ENCODE data around the gene PAOX. TPM values are rescaled to one million over a fixed set of nuclear protein-coding genes. Genes with fewer than 3 reads are reported as not detected.

PAOX gene
- total RNA-seq, 4 donors from 2014 or later: 15.3 to 26.7 (median 18.4) TPM

DNA sequence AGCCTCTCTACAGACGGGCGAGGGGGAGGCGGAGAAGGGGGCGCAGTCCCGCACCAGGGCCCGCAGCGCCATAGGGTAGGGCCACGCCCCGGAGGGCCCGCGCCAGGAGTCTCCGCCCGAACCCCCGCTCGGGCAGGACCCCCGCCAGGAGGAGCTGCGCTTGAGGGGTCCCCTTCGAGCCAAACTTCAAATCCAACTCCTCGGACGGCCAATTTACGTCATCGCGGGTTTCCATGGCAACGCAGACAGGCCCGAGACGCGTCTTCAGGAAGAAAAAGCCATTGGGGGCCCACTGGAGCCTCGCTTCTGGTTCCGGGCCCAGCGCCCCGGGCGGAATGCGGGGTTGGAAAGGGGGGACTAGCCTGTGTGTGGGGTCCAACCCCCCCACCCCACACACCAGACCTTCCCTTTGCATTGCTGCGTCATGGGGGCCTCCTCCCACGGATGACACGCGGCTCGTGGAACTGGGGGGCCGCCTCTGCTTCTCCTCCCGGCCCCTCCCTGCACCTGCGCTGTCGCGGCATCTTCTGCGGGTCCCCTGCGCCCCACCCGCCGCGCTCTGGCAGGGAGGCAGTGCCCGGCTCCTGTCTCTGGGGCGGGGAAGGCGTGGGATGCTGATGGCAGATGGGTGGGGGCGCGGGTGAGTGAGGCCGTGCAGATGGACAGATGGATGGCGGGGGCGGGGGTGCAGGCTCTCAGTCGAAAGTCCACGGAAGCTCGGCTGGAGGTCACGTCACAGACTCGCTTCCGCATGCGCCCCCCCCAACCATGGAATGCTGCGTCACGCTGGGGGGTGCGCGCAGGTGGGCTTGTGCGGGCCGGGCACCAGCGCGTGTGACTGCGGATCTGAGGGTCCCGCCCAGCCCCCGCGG is 43.6 kb upstream of the PAOX start:
- peaks cover 5 to 25% (median 20%) of the 10 kb centered on the region in 4 donors for H3K4me1 ChIP-seq
- no peaks in the 10 kb centered on the region for H3K36me3 ChIP-seq
- 2 to 3% methylated on average over 21 to 43 of the region's 75 CpGs for WGBS, 2 donors
- peaks cover 3 to 85% of the 10 kb centered on the region in 2 donors for H3K27me3 ChIP-seq
- H3K27ac ChIP-seq: peak overlapping the region in 1 of 4 donors; percentile 32
- TF ChIP-seq POLR2A (IDR thresholded peaks at IDR 0.05): no peak
- TF ChIP-seq, protein P1, sequence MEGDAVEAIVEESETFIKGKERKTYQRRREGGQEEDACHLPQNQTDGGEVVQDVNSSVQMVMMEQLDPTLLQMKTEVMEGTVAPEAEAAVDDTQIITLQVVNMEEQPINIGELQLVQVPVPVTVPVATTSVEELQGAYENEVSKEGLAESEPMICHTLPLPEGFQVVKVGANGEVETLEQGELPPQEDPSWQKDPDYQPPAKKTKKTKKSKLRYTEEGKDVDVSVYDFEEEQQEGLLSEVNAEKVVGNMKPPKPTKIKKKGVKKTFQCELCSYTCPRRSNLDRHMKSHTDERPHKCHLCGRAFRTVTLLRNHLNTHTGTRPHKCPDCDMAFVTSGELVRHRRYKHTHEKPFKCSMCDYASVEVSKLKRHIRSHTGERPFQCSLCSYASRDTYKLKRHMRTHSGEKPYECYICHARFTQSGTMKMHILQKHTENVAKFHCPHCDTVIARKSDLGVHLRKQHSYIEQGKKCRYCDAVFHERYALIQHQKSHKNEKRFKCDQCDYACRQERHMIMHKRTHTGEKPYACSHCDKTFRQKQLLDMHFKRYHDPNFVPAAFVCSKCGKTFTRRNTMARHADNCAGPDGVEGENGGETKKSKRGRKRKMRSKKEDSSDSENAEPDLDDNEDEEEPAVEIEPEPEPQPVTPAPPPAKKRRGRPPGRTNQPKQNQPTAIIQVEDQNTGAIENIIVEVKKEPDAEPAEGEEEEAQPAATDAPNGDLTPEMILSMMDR (IDR thresholded peaks at IDR 0.05): no peak
- TF ChIP-seq EP300 (IDR thresholded peaks at IDR 0.05): no peak
- peak overlapping the region; percentile 11 to 47 (median 32) for H3K4me3 ChIP-seq
- no peaks in the 10 kb centered on the region for H3K9me3 ChIP-seq
- peak; percentile 43 to 63 for DNase-seq (ENCODE audit: low spot score in 2 of 2)

DNA sequence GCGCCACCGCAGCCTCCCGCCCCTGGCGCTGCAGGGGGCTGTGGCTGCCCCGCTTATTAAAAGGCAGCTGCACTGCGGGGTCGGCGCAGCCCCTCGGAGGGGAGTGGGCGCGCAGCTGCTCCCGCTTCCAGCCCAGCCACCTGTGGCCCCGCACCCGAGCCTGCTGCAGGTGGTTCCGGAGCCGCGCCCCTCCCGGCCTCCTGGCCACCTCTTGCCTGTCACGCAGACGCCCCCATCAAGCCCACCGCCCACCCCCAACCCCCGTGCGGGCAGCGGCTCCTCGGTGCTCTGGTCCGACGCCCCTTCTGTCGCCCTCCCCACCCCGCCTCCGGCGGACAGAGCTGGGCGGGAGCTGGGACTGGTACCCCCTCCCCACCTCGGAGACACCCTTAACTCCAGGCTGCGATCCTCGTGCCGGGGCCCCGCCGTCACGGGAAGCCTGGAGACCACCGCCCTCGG is 42.9 kb upstream of the PAOX start:
- Histone ChIP-seq H3K27me3 (peaks cover 3 to 86% of the 10 kb centered on the region in 2 donors), H3K27ac (no peak overlapping the region), H3K36me3 (no peaks in the 10 kb centered on the region), H3K4me3 (peak overlapping the region; percentile 11 to 47 (median 32)), H3K4me1 (peaks cover 5 to 25% (median 20%) of the 10 kb centered on the region in 4 donors), H3K9me3 (peaks cover 0 to 2% (median 0%) of the 10 kb centered on the region in 4 donors)
- TF ChIP-seq EP300 (IDR thresholded peaks at IDR 0.05) (no peak), POLR2A (IDR thresholded peaks at IDR 0.05) (no peak)
- TF ChIP-seq, protein P1 (IDR thresholded peaks at IDR 0.05): no peak
- WGBS, 2 donors: 0 to 5% methylated on average over 5 to 29 of the region's 41 CpGs
- no peak for DNase-seq (ENCODE audit: low spot score in 2 of 2)

DNA sequence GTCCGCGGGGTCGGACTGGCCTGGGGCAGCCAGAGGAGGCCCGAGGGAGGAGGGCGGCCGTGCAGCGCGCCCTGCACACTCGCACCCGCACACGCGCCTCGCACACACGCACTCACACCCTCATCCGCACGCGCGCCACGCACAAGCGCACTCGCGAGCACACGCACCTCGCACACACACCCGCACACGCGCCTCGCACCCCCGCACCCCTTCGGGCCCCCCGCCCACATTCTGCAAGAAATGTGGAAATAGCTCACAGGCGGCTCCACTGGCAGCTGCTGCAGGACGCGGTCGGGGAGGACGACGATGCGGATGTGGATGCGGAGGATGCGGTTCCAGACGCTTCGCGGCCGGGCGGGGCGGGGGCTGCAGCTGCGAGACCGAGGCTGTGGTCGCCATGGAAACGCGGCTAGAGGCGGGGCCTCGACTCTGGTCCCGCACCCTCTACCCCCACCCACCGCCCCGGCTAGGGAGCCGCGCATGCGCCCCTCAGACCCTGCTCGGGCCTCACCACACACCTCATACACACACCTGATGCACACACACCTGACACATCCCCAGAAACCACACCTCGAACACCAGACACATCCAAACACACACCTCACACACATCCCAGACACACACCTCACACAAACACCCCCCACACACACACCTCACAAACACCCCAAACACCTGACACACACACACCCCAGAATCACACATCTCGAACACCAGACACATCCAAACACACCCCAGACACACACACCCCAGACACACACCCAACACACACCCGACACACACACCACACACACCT is 42.3 kb upstream of the PAOX start, which contains the start of gene CALY:
Gene CALY (minus strand): TSS at position 320 of the 793 bp plus-strand sequence. CDS start 7,907 bp downstream, outside the sequence.
- H3K4me1 ChIP-seq: peaks cover 5 to 25% (median 20%) of the 10 kb centered on the region in 4 donors
- DNase-seq (ENCODE audit: low spot score in 2 of 2): no peak
- no peaks in the 10 kb centered on the region for H3K36me3 ChIP-seq
- 9 to 18% methylated on average over 34 to 55 of the region's 63 CpGs for WGBS, 2 donors
- H3K27me3 ChIP-seq: peaks cover 3 to 87% of the 10 kb centered on the region in 2 donors
- no peak within 1 kb of the TSS for H3K27ac ChIP-seq
- H3K9me3 ChIP-seq: peaks cover 0 to 5% (median 0%) of the 10 kb centered on the region in 4 donors
- no peak for TF ChIP-seq POLR2A (IDR thresholded peaks at IDR 0.05)
- TF ChIP-seq, protein P1 (IDR thresholded peaks at IDR 0.05): no peak
- TF ChIP-seq EP300 (IDR thresholded peaks at IDR 0.05): no peak
- peak within 1 kb of the TSS; percentile 11 to 47 (median 32) for H3K4me3 ChIP-seq

DNA sequence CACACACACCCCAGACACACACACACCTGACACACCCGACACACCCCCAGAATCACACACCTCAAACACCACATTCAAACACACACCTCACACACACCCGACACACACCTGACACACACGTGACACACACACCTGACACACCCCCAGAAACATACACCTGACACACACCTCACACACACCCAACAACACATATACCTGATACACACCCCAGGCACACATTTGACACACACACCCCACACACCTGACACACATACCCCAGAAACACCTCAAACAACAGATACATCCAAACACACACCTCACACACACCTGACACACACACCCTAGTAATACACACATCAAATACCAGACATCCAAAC is 41.7 kb upstream of the PAOX start:
- Histone ChIP-seq H3K27me3 (peaks cover 3 to 87% of the 10 kb centered on the region in 2 donors), H3K4me1 (peaks cover 5 to 25% (median 20%) of the 10 kb centered on the region in 4 donors), H3K27ac (no peak overlapping the region), H3K9me3 (peaks cover 0 to 5% (median 0%) of the 10 kb centered on the region in 4 donors), H3K36me3 (no peaks in the 10 kb centered on the region), H3K4me3 (no peak overlapping the region)
- DNase-seq (ENCODE audit: low spot score in 2 of 2): no peak
- TF ChIP-seq, protein P1 (IDR thresholded peaks at IDR 0.05): no peak
- no peak for TF ChIP-seq POLR2A (IDR thresholded peaks at IDR 0.05)
- no peak for TF ChIP-seq EP300 (IDR thresholded peaks at IDR 0.05)
- 90 to 92% methylated on average over 3 of the region's 3 CpGs for WGBS, 2 donors
